HepG2 (cell line): ENCODE data around the gene TRIM36. TPM values are rescaled to one million over a fixed set of nuclear protein-coding genes. Genes with fewer than 3 reads are reported as not detected.

ENCODE experiments used
- ATAC-seq: fragments of 200-7000 bp; cut with Tn5 transposase; 3 replicates; pipeline ENCODE4 v1.9.1; 2020; ENCODE audit warnings: mild to moderate bottlenecking, moderate library complexity
- BruUV-seq: library from RNA; stranded (reverse); fragments of 400-500 nt; replicated peaks from 2 replicates; lab custom pipeline; 2021; lab: Mats Ljungman, UMichigan
- CTCF ChIA-PET: fragments of 300-600 bp; formaldehyde crosslinking; extraction: SDS; loops from one replicate; lab custom pipeline; 2021; ENCODE audit warnings: low total read pairs, inconsistent platforms, low intra/inter-chr PET ratio; lab: Yijun Ruan, JAX
- POLR2A ChIA-PET: fragments of 350-600 bp; sonication (Branson Sonifier 250); formaldehyde crosslinking; loops from one replicate; lab custom pipeline; 2020; ENCODE audit warnings: antibody characterized with exemption, inconsistent platforms; lab: Yijun Ruan, JAX
- DNase-seq: peaks from one replicate; pipeline ENCODE4 v3.0.0-alpha.2; 2015; ENCODE audit warnings: low spot score
- FAIRE-seq: peaks from 3 replicates; lab custom pipeline; 2011; peaks lifted over from hg19 to GRCh38; lab: Jason Lieb, UNC
- H2AFZ ChIP-seq: one replicate; pipeline ENCODE4 v1.6.1; 2011; ENCODE audit warnings: low read length, inconsistent platforms
- H3K27ac ChIP-seq: fragments of 300-600 bp; 3 replicates; pipeline ENCODE4 v1.8.0; 2011; ENCODE audit warnings: mixed run types, mild to moderate bottlenecking, mixed read lengths, low read length, inconsistent platforms; ENCODE audit not compliant: insufficient read depth; ENCODE audit errors: extremely low read length
- H3K27me3 ChIP-seq, 2 experiments: fragments of 200-600 bp in 1 of 2; 2 replicates in 1 of 2; 3 replicates in 1 of 2; pipeline versions ENCODE4 v1.6.0 to v1.8.0; 2011; ENCODE audit warnings: low read length in 2 of 2, mild to moderate bottlenecking in 2 of 2, moderate library complexity in 2 of 2, inconsistent platforms in 1 of 2; ENCODE audit not compliant: insufficient read depth in 2 of 2, control insufficient read depth in 1 of 2
- H3K36me3 ChIP-seq, 2 experiments: fragments of 200-600 bp in 1 of 2; replicated peaks in 1 of 2; 2 replicates in 1 of 2; 3 replicates in 1 of 2; pipeline versions ENCODE4 v1.5.1 to v1.8.0; 2011; ENCODE audit warnings: low read length in 2 of 2, inconsistent platforms in 1 of 2; ENCODE audit not compliant: insufficient read depth in 2 of 2, control insufficient read depth in 1 of 2
- H3K4me1 ChIP-seq: 2 replicates; pipeline ENCODE4 v1.5.1; 2012; ENCODE audit warnings: low read length, inconsistent platforms; ENCODE audit not compliant: insufficient read depth
- H3K4me2 ChIP-seq: 2 replicates; pipeline ENCODE4 v1.6.0; 2011; ENCODE audit warnings: low read depth, low read length, inconsistent platforms
- H3K4me3 ChIP-seq, 3 experiments: fragments of 200-600 bp in 1 of 3; sonication (generic), shearing (Covaris generic) in 1 of 3; replicated peaks in 1 of 3; 2 replicates each; pipeline ENCODE4 v1.5.1; 2011 to 2016; ENCODE audit warnings: low read length in 3 of 3, inconsistent platforms in 2 of 3, low read depth in 2 of 3, mild to moderate bottlenecking in 2 of 3, control low read depth in 1 of 3, mixed read lengths in 1 of 3; ENCODE audit not compliant: insufficient read depth in 1 of 3
- H3K79me2 ChIP-seq: one replicate; pipeline ENCODE4 v1.6.1; 2011; ENCODE audit warnings: low read length, inconsistent platforms; ENCODE audit not compliant: insufficient read depth
- H3K9ac ChIP-seq: 2 replicates; pipeline ENCODE4 v1.6.0; 2011; ENCODE audit warnings: mild to moderate bottlenecking, low read depth, low read length, inconsistent platforms; ENCODE audit not compliant: insufficient read depth
- H3K9me3 ChIP-seq: 2 replicates; pipeline ENCODE4 v1.5.1; 2012; ENCODE audit warnings: mild to moderate bottlenecking, low read length
- H4K20me1 ChIP-seq: 2 replicates; pipeline ENCODE4 v1.6.0; 2011; ENCODE audit warnings: inconsistent platforms, mild to moderate bottlenecking, low read length, moderate library complexity; ENCODE audit not compliant: insufficient read depth
- ARID3A ChIP-seq: IDR thresholded peaks from 2 replicates; pipeline ENCODE4 v1.6.1; 2012; ENCODE audit warnings: low read depth, low read length, improper control_type of control experiment
- BRCA1 ChIP-seq: sonication (generic); formaldehyde crosslinking; IDR thresholded peaks from 2 replicates; pipeline ENCODE4 v1.4.0; 2020; ENCODE audit warnings: missing genetic modification reagents
- EHMT2 ChIP-seq: fragments of 200-600 bp; sonication (generic); IDR thresholded peaks from 2 replicates; pipeline ENCODE4 v1.7.0; 2017; ENCODE audit warnings: antibody characterized with exemption, low read depth, low read length, borderline replicate concordance
- HNF4A ChIP-seq: sonication (generic); formaldehyde crosslinking; IDR thresholded peaks from 2 replicates; pipeline ENCODE4 v1.4.0; 2020; ENCODE audit warnings: missing genetic modification reagents
- KMT2A ChIP-seq: sonication (generic); formaldehyde crosslinking; IDR thresholded peaks from 2 replicates; pipeline ENCODE4 v1.4.0; 2020; ENCODE audit warnings: missing genetic modification reagents
- NFE2L2 ChIP-seq: fragments of 150-350 bp; IDR thresholded peaks from 2 replicates; pipeline ENCODE4 v1.6.1; 2014; ENCODE audit warnings: low read length
- NFYC ChIP-seq: IDR thresholded peaks from 2 replicates; pipeline ENCODE4 v1.6.1; 2016; ENCODE audit warnings: missing genetic modification reagents, missing compliant biosample characterization
- ZNF780A ChIP-seq: sonication (generic); formaldehyde crosslinking; IDR thresholded peaks from 2 replicates; pipeline ENCODE4 v1.8.0; 2022; ENCODE audit warnings: mild to moderate bottlenecking, missing genetic modification reagents, moderate library complexity
- whole genome bisulfite sequencing: methylation state at CpG from one replicate; pipeline ENCODE4 v1.1.6; 2017; ENCODE audit warnings: low lambda C conversion rate; 5-methylcytosine and 5-hydroxymethylcytosine counted together
- in situ Hi-C: cut with HindIII; loops from 2 replicates; pipeline ENCODE4 v1.10.0; 2017; ENCODE audit warnings: low pct_unique_long_range_greater_than_20kb; ENCODE audit not compliant: extremely low pct_ligation_motif_present
- intact Hi-C: fragments of 100-400 bp; cut with micrococcal nuclease; formaldehyde crosslinking; loops from one replicate; pipeline ENCODE4 v1.10.0; 2022; ENCODE audit not compliant: unreplicated experiment
- polyA plus RNA-seq, 8 experiments: library from polyadenylated mRNA; depleted of rRNA in 3 of 8; stranded (reverse) in 7 of 8; unstranded in 1 of 8; fragments of >200 nt; fragmentation: Illumina TruSeq in 4 of 8; extraction: Trizol in 4 of 8; gene quantifications; 2 replicates each; pipeline versions ENCODE4 v1.2.1 to v1.2.3, GENCODE V29; 2011 to 2016; ENCODE audit warnings: low read depth in 4 of 8, missing spikeins in 1 of 8, mixed read lengths in 1 of 8; ENCODE audit not compliant: insufficient read depth in 1 of 8
- total RNA-seq, 5 experiments: library from RNA; depleted of rRNA; stranded (reverse); fragments of >200 nt; fragmentation: Illumina TruSeq; extraction: Trizol; gene quantifications; 2 replicates each; pipeline ENCODE4 v1.2.3, GENCODE V29; 2016; ENCODE audit warnings: low read depth in 1 of 5
- TF ChIP-seq, protein P1 (sequence below): sonication (generic); formaldehyde crosslinking; conservative IDR thresholded peaks from 2 replicates; pipeline ENCODE4 v1.4.0; 2020; ENCODE audit warnings: missing genetic modification reagents

TRIM36 gene
- total and polyA plus RNA-seq, 2 of the 13 experiments (the other 11 are each of a cell fraction or from before 2014, with no cell fraction given): 1.7 to 2.4 TPM

DNA sequence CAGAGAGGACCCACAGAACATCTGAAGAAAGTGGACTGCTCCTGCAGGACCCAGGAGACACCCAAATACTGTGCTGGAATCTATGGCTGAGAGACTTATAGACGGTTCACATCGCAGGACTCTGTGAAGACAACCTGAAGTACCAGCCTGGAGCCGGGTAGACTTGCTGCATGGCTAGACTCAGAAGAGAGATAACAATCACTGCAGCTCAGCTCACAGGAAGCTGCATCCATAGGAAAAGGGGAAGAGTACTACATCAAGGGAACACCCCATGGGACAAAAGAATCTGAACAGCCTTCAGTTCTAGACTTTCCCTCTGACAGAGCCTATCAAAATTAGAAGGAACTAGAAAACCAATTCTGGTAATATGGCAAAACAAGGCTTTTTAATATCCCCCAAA is 26.5 kb upstream of the TRIM36 start (continued):
- TF ChIP-seq, protein P1, sequence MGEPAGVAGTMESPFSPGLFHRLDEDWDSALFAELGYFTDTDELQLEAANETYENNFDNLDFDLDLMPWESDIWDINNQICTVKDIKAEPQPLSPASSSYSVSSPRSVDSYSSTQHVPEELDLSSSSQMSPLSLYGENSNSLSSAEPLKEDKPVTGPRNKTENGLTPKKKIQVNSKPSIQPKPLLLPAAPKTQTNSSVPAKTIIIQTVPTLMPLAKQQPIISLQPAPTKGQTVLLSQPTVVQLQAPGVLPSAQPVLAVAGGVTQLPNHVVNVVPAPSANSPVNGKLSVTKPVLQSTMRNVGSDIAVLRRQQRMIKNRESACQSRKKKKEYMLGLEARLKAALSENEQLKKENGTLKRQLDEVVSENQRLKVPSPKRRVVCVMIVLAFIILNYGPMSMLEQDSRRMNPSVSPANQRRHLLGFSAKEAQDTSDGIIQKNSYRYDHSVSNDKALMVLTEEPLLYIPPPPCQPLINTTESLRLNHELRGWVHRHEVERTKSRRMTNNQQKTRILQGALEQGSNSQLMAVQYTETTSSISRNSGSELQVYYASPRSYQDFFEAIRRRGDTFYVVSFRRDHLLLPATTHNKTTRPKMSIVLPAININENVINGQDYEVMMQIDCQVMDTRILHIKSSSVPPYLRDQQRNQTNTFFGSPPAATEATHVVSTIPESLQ (CRISPR knock-in tag): no peak
- no peak for TF ChIP-seq NFYC (CRISPR knock-in tag)

DNA sequence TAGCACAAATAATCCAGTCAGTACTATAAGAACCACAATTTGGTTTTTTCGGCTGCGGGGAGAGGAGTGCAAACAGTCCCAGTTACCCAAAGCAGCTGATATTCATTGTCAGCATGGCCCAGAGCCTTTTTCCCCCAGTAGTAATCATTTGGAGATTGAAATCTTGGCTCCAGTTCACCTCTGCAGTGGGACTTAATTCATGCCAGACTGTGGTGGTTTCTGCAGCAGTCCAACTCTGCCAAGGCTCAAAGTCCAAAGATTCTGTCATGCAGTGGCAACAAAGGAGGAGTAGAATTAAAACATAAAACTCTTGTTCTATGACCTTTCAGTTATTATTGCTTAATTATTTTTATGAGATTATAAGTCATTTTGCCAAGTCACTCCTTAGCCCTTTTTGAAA is 25.0 kb upstream of the TRIM36 start:
- Histone ChIP-seq H3K27me3 (no peaks in the 10 kb centered on the region), H3K9me3 (no peaks in the 10 kb centered on the region), H3K79me2 (no peaks in the 10 kb centered on the region), H3K4me2 (peak overlapping the region; percentile 33), H3K4me1 (peaks cover 16% of the 10 kb centered on the region), H3K4me3 (no peak overlapping the region), H4K20me1 (no peaks in the 10 kb centered on the region), H3K27ac (no peak overlapping the region), H3K9ac (no peak overlapping the region), H3K36me3 (no peaks in the 10 kb centered on the region), H2AFZ (no peak overlapping the region)
- in situ Hi-C loops (no loop called here), intact Hi-C loops (loop anchor here (2.0 kb wide), 1 partner anchor 24 kb away; no protein-coding TSS in a partner anchor)
- DNase-seq (peak; percentile 60), ATAC-seq (peak; percentile 91), FAIRE-seq (no peak)
- WGBS: 16% methylated on average over 2 of the region's 2 CpGs
- ChIA-PET POLR2A (no interaction called here), CTCF (no interaction called here)
- BruUV-seq: no TSS peak
- TF ChIP-seq ZNF780A (CRISPR knock-in tag): no peak
- TF ChIP-seq EHMT2: no peak
- TF ChIP-seq HNF4A (CRISPR knock-in tag): peak; percentile 76
- TF ChIP-seq BRCA1: no peak
- no peak for TF ChIP-seq KMT2A (CRISPR knock-in tag)
- TF ChIP-seq NFE2L2: peak; percentile 4; the same call in 1 of the 2 replicates
- TF ChIP-seq ARID3A: peak; percentile 11; the same call in 1 of the 2 replicates
